SK-N-SH treated with all-trans-retinoic acid at 6 μM for 48 hours (cell line): ENCODE data around the gene ASTN1.

ENCODE experiments used
- ARNTL ChIP-seq: fragments of 450-650 bp; formaldehyde crosslinking; IDR thresholded peaks from 2 replicates; pipeline ENCODE4 v1.5.0; 2020; ENCODE audit warnings: low read depth, mild to moderate bottlenecking, moderate library complexity, borderline replicate concordance
- CREB5 ChIP-seq: fragments of 250-450 bp; sonication (Bioruptor Pico); IDR thresholded peaks from 2 replicates; pipeline ENCODE4 v1.5.1; 2020; ENCODE audit warnings: low read depth, mild to moderate bottlenecking, moderate library complexity
- ISL1 ChIP-seq: fragments of 250-450 bp; sonication (Bioruptor Pico); IDR thresholded peaks from 2 replicates; pipeline ENCODE4 v2.1.2; 2022; ENCODE audit warnings: mild to moderate bottlenecking, moderate library complexity
- OSR1 ChIP-seq: fragments of 250-450 bp; sonication (Bioruptor Pico); IDR thresholded peaks from 2 replicates; pipeline ENCODE4 v1.8.0; 2022; ENCODE audit warnings: moderate library complexity, mild to moderate bottlenecking, inconsistent platforms
- RARB ChIP-seq: fragments of 250-450 bp; sonication (Bioruptor Pico); IDR thresholded peaks from 2 replicates; pipeline ENCODE4 v1.8.0; 2021; ENCODE audit warnings: mild to moderate bottlenecking, moderate library complexity
- TSHZ2 ChIP-seq: fragments of 250-450 bp; sonication (Bioruptor Pico); IDR thresholded peaks from 2 replicates; pipeline ENCODE4 v1.5.0; 2020; ENCODE audit warnings: mild to moderate bottlenecking, moderate library complexity
- ZFP3 ChIP-seq: fragments of 250-450 bp; sonication (Bioruptor Pico); IDR thresholded peaks from 2 replicates; pipeline ENCODE4 v1.5.0; 2020; ENCODE audit warnings: mild to moderate bottlenecking, moderate library complexity
- ZNF565 ChIP-seq: fragments of 450-650 bp; formaldehyde crosslinking; conservative IDR thresholded peaks from 2 replicates; pipeline ENCODE4 v1.5.0; 2020; ENCODE audit warnings: low read depth, mild to moderate bottlenecking, moderate library complexity

- no peak for TF ChIP-seq ZFP3
- TF ChIP-seq TSHZ2 (CRISPR knock-in tag) = no peak
- no peak for TF ChIP-seq ISL1 (CRISPR knock-in tag)
- no peak for TF ChIP-seq ARNTL (CRISPR knock-in tag)
- TF ChIP-seq RARB (CRISPR knock-in tag) = no peak
- no peak for TF ChIP-seq ZNF565 (CRISPR knock-in tag)
- TF ChIP-seq OSR1 (CRISPR knock-in tag) = no peak
- TF ChIP-seq CREB5 (CRISPR knock-in tag) = no peak
Measured at GRCh38 chr1:177116941-177117340, 47.6 kb downstream of the ASTN1 start.
